Effector CD4-positive, alpha-beta T cell (primary cell): Measurements from ENCODE around the gene GRM7.

ENCODE experiments used
- DNase-seq: peaks from one replicate; pipeline ENCODE4 v3.0.0-alpha.2; 2020

Gene GRM7

GRCh38 chr3:7512048-7512447 is 651.1 kb downstream of the GRM7 start:
- DNase-seq: no peak

DNA sequence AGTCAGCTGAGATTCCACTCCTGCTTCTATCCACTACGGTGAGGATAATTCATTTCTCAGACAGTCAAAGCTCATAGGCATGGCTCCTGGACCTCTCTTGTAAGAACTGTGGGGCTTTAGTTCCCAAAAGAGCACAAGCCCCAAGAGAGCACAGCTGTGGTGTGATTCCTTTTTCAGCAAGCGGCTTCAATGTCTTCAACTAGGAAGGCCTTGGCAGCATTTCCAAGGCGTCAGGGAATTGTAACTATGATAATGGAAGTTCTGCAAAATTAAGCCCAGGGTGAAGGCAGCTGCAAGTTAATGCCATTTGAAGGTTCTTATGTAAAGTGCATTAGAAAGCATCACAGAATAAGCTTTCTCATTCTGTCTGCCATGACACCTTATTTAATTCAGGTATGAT is 657.1 kb downstream of the GRM7 start:
- no peak for DNase-seq

DNA sequence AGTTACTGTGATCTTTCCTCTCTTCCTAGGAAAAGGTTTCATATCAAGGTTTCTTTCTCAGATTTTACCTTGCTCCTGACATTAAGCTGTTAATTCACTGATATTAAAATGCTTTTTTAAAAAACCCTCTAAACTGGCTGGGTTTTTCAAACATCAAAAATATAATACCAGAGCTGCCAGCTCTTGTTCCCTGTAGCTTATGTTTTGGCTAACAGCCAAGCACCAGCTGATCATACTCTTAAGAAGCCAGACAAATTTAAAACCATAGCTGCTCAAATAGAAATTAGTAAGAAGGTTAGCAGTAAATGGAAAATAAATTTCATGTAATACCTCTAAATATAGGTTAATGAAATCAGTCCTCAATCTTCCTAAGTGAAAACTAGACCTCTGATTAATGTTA is 657.5 kb downstream of the GRM7 start:
- DNase-seq: no peak

DNA sequence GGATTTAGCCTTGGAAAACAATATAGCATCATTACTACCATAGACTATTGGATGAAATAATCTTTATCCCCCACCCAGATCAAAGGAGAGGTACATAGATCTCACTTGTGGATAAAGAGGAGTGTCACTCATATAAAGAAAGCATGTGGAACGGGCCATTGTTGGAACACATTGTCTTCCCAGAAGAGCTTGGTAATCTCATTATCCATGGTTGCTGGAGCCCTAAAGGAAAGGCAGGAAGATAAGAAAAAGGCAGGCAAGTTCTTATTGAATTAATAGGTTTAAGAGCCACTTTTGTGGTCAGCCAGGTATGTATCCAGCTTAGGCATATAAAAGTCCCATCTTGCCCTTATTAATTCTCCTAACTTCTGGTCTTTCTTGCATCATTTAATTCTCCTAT is 659.1 kb downstream of the GRM7 start:
- no peak for DNase-seq

GRCh38 chr3:7520593-7520992 is 659.7 kb downstream of the GRM7 start:
- no peak for DNase-seq

DNA sequence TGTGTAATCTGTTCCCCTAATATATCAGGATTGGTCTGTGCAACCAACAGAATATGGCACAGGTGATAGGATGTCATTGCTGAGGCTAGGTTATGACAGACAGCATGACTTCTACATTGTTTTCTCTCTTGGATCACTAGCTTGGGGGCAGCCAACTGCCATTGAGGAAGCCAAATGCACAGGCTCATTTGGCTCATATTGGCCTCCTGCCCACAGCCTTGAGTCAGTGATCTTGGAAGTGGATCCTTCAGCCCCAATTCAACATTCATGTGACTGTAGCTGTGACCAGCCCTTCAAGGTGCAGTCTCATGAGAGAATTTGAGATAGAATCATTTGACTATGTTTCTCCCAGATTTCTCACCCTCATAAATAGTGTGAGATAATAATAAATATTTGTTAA is 675.6 kb downstream of the GRM7 start:
- DNase-seq: no peak

DNA sequence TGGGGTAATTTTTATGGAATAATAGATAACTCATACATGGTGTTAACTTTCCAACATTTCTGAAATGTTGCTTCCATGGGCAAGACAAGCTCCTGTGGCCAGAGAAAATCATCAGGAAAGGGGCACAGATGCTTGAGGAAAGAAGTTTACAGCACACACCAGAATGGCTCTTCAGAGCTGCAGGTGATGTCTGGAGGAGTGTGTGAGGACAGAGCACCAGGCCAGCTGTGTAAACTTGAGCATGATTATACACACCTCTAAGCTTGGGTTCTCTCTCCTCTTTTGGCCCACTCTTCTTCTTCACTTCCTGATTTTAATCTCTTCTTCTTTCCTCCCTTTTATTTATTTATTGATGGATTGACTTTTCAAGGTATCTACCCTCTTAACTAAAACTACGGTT is 676.0 kb downstream of the GRM7 start:
- no peak for DNase-seq

- no peak for DNase-seq
These were observed 682.5 kb downstream of the GRM7 start for GRCh38 chr3:7543294-7543880.

DNA sequence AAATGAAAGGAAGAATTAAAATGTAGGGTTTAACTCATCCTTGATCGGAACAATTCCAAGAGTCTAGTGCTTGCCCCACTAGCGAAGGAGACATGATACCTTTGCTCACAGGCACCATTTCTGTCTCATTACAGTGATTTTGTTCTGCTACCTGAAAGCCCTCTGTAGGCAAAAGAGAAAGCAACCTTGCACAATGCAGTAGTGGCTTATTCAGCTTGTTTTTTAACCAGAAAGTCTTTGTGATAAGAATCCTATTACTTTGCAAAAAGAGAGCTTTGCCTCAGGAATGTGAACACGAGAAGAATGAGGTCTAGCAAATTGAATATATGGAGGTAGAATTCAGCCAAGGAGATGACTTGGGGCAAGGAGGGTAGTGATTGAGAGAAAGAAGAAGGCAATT is 684.4 kb downstream of the GRM7 start:
- DNase-seq: no peak

DNA sequence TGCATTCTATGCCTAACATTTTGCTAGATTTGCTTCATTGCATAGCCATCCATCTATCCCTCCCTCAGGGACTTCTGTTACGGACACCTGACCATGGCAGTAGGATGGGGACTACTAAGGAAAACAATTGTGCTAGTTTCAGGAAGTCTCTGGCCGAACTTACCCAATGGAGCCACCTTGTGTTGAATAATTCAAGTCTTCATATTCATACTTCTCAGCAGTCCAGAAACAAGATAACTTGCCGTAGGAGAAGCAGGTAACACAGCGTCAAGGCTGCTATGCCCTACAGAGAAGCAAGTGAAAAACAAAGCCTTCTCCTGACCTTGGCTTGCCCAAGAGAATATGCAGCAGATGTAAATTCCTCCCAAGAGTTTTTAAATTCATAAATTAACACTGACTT is 685.3 kb downstream of the GRM7 start:
- no peak for DNase-seq

DNA sequence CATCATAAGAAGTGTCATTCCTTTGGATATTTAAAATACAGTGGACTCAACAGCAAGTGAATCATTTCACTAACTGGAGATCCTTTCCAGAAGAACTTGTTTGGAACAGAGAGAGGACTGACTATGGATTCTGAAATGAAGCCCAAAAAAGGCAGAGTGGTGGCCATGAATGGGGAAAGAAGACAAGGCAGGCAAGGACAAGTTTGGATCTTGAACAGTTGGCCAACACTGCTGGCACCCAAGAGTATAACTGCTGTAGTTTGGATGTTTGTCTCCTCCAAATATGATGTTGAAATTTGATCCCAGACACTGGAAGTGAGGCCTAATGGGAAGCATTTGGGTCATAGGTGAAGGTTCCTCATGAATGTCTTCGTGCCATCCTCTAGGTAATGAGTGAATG is 686.9 kb downstream of the GRM7 start:
- DNase-seq: no peak

DNA sequence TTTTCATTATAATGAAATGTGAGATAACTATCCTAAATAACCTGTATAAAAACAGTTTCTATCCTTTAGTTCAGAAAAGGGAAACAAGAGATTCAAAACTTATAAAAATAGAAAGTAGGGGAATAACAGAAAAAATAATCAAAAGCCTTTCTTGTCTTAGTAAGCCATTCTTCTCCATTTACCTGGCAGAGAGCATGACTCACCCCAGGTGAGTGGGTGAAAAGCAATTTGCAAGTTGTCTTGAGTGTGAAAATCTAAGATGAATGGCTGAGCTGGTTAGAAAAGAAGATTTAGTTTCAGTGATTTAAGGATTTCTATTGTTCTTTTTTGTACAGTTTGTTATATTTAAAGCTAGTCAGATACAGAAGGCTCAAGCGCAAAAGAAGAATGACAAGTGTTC is 702.0 kb downstream of the GRM7 start:
- no peak for DNase-seq

- DNase-seq: no peak
These were observed 704.7 kb downstream of the GRM7 start for GRCh38 chr3:7565574-7565973.

- DNase-seq: no peak
These were observed 706.2 kb downstream of the GRM7 start for GRCh38 chr3:7567160-7567559.

- no peak for DNase-seq
These were observed 707.7 kb downstream of the GRM7 start for GRCh38 chr3:7568526-7569184.

GRCh38 chr3:7573330-7573729 is 712.4 kb downstream of the GRM7 start:
- DNase-seq: no peak

DNA sequence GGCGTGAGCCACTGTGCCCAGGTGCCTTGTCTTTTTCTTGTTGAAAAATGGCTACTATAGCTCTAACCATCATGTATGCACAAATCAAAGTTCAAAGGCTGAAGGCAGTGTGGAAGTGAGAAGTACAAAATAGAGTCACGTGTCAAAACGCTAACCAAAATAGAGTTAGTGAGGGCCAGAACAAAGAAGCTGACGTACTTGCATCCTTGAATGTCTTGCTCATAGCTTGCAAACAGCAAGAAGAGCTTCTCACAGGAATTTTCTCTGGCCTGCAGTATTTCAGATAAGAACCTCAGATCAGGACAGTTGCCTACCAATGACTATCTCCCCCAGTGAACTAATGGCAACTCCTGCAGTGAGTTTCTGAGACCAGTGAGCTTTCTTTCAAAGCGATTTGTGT is 713.5 kb downstream of the GRM7 start:
- no peak for DNase-seq

GRCh38 chr3:7576071-7576470 is 715.2 kb downstream of the GRM7 start:
- no peak for DNase-seq

- no peak for DNase-seq
These were observed 715.6 kb downstream of the GRM7 start for GRCh38 chr3:7576506-7576905.

- DNase-seq: no peak
These were observed 716.6 kb downstream of the GRM7 start for GRCh38 chr3:7577513-7577912.

DNA sequence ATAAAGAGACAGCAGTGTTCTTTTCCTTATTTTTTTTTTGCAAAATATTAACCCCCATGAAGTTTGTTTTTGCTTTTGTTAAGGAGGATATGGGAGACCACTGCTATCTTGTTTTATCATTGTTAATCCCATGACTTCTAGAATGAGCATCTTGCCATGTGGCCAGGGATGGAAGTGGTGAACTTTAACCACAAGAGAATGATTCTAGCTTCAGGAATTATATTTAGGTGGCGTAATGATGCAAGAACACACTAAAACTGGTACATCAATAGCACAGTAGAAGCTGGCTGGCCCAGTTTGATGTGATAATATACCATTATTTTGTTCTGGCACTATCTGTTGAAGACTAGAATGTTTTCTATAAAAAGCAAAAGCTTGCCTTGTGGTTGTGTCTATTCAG is 720.9 kb downstream of the GRM7 start:
- DNase-seq: no peak

DNA sequence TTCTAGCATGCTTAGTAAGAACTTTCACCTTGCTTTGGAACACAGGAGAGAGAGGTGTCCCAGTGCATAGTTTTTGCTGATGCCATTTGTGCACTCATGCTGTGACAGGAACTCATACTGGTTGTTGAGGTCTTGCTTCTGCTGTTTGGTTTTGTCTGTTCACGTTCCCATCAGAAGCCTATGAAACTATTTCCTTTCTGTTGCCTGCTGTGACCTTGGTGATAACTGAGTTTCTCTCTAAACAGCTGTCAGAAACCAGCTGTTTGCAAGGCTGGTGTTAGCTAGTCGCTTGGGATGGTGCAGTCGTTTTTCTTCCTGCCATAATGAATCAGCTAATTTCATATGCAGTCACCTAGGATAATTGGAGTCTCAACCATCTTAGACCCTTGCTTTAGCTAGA is 724.1 kb downstream of the GRM7 start:
- DNase-seq: no peak

DNA sequence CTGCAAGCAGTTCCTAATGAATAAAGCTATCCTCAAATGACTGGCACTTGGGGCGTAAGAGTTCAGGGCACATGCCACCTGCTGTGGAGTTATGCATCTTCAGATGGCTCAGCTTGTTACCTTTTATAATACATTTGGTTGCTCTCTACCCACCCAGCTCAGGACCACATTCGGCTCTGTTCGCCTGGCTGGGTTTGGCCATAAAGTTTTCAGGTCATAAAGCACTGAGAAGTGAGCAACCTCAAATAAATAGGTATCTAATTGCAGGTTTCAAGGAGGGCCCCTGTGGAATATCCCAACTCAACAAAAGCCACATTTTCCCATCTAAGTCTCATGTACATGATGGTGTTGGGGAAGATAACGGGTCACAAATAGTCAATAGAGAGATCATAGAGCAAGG is 727.3 kb downstream of the GRM7 start:
- DNase-seq: no peak

GRCh38 chr3:7589526-7589925 is 728.6 kb downstream of the GRM7 start:
- no peak for DNase-seq

- no peak for DNase-seq
These were observed 741.4 kb downstream of the GRM7 start for GRCh38 chr3:7602297-7602696.
